Islet precursor cell (in vitro differentiated cells): ENCODE data around the gene IGF1R.
"Not testable (repeated sequence)": the region's sequence is repeated elsewhere in the genome, so short reads cannot be mapped to it uniquely, and the experiment has no call there.

Source experiments
- DNase-seq: peaks from one replicate; pipeline ENCODE4 v3.0.0-alpha.2; 2018

IGF1R gene

GRCh38 chr15:98951493-98952320 lies 303.4 kb downstream of the IGF1R start:
- peak; percentile 40 for DNase-seq

GRCh38 chr15:98952381-98952803 lies 304.1 kb downstream of the IGF1R start:
- peak; percentile 29 for DNase-seq

DNA sequence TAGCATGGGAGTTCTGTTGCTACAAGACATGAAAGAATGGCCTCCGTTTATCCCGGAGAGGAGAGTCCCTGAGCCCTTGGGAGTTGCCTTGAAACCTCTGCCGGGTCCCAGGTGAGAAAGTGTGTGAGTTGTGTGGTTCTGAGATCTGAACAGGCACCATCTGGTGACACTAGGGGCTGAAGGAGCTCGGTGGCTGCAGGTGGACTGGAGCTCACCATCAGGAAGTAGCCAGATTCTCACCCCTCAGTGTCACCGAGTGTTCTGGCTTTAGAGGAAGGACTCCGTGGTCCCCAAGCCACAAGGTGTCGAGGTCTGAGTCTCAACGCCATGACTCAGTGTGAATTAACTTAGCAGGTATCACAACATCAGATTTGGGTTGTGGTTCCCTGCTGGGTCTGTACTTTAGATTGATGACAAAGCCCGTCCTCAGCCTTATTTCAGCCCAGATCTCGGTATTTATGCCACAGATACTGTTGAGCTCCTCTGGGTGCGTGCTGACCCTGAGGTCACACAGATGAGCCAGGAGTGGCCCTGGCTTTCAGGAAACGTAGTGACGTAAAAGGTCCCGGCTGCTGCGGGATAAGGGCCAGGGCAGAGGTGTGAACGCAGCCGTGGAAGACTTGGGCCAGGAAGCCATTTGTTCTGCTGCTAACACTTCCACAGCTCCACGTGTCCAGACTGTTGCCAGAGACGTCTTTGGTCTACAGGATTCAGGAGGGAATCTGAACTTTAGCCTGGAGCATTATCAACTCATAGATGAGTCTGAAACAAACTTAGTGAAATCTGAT lies 304.9 kb downstream of the IGF1R start:
- peak; percentile 50 for DNase-seq

DNA sequence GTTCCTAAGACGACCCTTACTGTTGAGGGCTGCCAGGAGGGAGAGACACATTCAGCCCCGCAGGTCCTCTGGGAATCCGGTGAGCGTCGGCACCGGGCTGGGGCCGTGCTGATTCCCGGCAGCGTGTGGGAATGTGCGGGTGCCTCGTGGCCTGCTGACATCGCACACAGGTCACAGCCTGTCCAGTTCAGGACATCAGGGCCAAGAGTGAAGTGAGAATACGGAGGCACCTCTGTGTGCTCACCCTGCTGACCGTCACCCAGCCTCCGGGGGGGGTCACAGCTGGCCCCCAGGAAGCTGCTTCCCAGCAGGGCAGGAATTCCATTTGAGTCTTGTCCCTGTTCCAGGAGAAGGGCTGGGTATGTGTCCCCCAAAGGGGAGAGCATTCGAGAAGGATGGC lies 305.6 kb downstream of the IGF1R start:
- peak; percentile 32 for DNase-seq

- no peak for DNase-seq
Observed at GRCh38 chr15:98954411-98954810, 306.1 kb downstream of the IGF1R start.

DNA sequence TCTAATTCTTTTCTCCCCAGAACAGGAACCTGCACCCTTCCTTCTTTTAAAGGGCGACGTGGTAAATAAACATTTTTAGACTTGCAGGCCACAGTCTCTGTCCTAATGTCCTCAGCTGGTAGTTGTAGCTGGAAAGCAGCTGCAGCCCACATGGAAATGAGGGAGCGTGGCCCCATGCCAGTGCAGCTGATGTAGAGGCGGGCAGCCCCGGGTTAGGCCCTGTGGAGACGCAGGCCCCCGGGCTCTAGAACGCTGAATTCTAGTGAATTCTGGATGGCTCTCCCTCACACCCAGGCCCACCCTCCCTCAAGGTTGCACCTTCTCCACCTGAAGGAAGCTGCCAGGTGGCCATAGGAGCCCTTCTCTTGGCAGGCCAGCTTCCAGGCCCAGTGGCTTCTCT lies 307.0 kb downstream of the IGF1R start:
- no peak for DNase-seq

- no peak for DNase-seq
Observed at GRCh38 chr15:98955961-98956723, 307.8 kb downstream of the IGF1R start.

- no peak for DNase-seq
Observed at GRCh38 chr15:98956796-98957553, 308.6 kb downstream of the IGF1R start.

DNA sequence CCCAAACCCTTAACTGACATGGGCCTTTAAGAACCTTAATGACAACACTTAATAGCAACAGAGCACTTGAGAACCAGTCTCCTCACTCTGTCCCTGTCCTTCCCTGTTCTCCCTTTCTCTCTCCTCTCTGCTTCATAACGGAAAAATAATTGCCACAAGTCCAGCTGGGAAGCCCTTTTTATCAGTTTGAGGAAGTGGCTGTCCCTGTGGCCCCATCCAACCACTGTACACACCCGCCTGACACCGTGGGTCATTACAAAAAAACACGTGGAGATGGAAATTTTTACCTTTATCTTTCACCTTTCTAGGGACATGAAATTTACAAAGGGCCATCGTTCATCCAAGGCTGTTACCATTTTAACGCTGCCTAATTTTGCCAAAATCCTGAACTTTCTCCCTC lies 309.3 kb downstream of the IGF1R start:
- no peak for DNase-seq

DNA sequence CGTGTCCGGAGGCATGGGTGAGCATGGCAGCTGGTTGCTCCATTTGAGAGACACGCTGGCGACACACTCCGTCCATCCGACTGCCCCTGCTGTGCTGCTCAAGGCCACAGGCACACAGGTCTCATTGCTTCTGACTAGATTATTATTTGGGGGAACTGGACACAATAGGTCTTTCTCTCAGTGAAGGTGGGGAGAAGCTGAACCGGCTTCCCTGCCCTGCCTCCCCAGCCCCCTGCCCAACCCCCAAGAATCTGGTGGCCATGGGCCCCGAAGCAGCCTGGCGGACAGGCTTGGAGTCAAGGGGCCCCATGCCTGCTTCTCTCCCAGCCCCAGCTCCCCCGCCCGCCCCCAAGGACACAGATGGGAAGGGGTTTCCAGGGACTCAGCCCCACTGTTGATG lies 309.7 kb downstream of the IGF1R start:
- no peak for DNase-seq

- no peak for DNase-seq
Observed at GRCh38 chr15:98958918-98959639, 310.7 kb downstream of the IGF1R start.

GRCh38 chr15:98959640-98960007 lies 311.3 kb downstream of the IGF1R start:
- no peak for DNase-seq

DNA sequence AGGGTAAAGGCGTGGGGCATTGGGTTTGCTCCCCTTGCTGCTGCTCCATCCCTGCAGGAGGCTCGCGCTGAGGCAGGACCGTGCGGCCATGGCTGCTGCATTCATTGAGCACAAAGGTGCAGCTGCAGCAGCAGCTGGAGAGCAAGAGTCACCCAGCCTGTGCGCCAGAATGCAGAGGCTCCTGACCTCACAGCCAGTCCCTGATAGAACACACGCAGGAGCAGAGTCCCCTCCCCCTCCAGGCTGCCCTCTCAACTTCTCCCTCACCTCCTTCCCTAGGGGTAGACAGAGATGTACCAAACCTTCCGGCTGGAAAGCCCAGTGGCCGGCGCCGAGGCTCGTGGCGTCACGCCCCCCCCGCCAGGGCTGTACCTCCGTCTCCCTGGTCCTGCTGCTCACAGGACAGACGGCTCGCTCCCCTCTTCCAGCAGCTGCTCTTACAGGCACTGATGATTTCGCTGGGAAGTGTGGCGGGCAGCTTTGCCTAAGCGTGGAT lies 312.3 kb downstream of the IGF1R start:
- no peak for DNase-seq

GRCh38 chr15:98963444-98963843 lies 315.1 kb downstream of the IGF1R start:
- no peak for DNase-seq

- no peak for DNase-seq
Observed at GRCh38 chr15:98964466-98965133, 316.3 kb downstream of the IGF1R start.

DNA sequence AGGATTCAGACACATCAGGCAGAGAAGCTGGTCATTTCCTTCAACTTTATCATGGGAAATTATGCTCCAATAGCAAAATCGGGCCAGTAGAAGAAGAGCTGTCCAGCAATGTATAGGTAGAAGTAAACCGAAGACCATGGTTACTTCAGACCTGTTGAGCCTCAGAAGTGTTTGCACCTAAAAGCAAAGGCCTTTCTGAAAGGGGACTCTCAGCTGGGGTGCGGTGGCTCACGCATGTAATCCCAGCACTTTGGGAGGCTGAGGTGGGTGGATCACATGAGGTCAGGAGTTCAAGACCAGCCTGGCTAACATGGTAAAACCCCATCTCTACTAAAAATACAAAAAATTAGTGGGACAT lies 316.8 kb downstream of the IGF1R start:
- DNase-seq: not testable (repeated sequence)

GRCh38 chr15:98965597-98965996 lies 317.3 kb downstream of the IGF1R start:
- no peak for DNase-seq

DNA sequence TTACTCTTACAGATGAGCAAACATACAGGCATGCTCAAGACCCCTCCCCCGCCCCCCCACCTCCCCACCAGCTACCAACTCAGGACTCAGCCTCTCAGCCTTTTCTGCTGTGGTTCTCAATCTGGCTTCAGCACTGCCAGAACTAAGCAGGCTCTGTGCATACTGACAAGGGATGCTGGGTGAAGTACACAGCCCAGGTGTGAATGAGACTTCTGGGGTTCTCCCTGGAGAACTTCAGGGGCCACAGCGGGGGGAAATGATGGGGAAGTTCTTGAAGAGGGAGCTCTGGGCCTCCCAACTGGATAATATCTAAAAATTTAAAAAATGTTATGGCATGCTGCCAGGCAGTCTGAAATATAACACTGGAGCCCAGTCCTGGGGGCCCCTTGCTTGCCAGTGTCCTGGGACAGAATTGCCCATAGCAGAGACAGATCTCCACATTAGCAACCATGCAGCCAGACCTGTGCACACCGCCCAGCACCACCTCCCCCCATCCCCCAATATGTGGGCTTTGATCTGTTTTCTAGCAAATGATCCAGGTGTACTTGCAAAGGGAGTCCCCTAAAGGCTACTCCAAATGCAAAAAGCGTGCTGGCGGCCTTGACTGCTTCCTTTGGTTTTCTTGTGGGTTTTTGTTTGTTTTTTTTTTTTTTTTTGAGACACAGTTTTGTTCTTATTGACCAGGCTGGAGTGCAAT lies 317.9 kb downstream of the IGF1R start:
- DNase-seq: no peak

DNA sequence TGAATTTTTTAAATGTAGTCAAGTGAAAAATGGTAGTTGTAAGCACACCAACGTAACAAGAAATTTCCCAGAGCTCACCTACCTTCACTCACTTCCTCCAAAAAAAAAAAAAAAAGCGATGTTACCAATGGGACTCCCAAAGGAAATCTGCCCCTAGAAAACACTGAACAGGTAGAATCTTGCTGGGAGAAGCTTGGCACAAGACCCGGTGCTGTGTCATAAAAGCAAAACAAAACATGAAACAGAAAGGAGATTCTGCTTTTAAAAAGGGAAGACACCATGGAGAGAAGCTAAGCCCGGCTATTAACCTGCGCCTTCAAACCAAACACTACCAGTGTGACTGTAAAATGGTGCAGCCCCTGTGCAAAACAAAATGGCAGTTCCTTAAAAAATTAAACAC lies 318.8 kb downstream of the IGF1R start:
- DNase-seq: no peak

DNA sequence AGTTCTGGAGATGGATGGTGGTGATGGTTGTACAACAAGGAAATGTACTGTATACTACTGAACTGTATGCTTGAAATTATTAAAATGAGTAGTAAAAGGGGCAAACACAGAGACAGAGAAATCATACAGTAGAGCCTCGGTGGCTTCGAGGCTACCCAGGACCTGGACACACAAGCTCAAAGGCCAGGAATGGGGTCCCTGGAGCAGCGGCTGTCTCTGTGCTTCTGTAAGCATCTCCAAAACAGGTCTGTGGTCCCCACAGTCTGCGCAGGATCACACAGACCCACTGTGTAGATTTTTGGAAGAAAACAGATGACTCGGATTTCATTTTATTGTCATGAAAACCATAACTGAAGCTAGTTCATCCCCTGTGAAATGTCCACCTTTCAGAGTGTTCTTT lies 319.6 kb downstream of the IGF1R start:
- DNase-seq: no peak

- no peak for DNase-seq
Observed at GRCh38 chr15:98968576-98968975, 320.2 kb downstream of the IGF1R start.
